IMR-90 (cell line): ENCODE measurements around the gene RLN3. TPM values are rescaled to one million over a fixed set of nuclear protein-coding genes. Genes with fewer than 3 reads are reported as not detected.

Source experiments
- ATAC-seq: fragments of 200-7000 bp; cut with Tn5 transposase; 2 replicates; pipeline ENCODE4 v1.9.1; 2020; ENCODE audit warnings: low read depth, mild to moderate bottlenecking, moderate library complexity
- BruUV-seq: library from RNA; stranded (reverse); fragments of 400-500 nt; replicated peaks from 2 replicates; lab custom pipeline; 2021; lab: Mats Ljungman, UMichigan
- CTCF ChIA-PET: fragments of 300-600 bp; formaldehyde crosslinking; extraction: SDS; loops from one replicate; lab custom pipeline; 2021; ENCODE audit warnings: antibody characterized with exemption; lab: Yijun Ruan, JAX
- POLR2A ChIA-PET: fragments of 300-600 bp; sonication (Branson Sonifier 250); formaldehyde crosslinking; loops from one replicate; lab custom pipeline; 2022; ENCODE audit warnings: antibody characterized with exemption; ENCODE audit not compliant: unreplicated experiment; lab: Charles Lee
- DNase-seq: peaks from one replicate; pipeline ENCODE4 v3.0.0; 2013
- H2AFZ ChIP-seq: replicated peaks from 2 replicates; pipeline ENCODE3; 2013; ENCODE audit warnings: low read length, mild to moderate bottlenecking; ENCODE audit not compliant: poor library complexity
- H2AK5ac ChIP-seq: 2 replicates; pipeline ENCODE4 v1.6.1; 2013; ENCODE audit warnings: low read depth, low read length, inconsistent platforms
- H2AK9ac ChIP-seq: replicated peaks from 2 replicates; pipeline ENCODE3; 2013; ENCODE audit warnings: mild to moderate bottlenecking, low read depth, low read length, moderate library complexity; ENCODE audit not compliant: poor library complexity
- H2BK120ac ChIP-seq: 2 replicates; pipeline ENCODE4 v1.6.1; 2013; ENCODE audit warnings: low read depth, low read length, inconsistent platforms
- H2BK15ac ChIP-seq: 3 replicates; pipeline ENCODE4 v1.6.1; 2013; ENCODE audit warnings: low read depth, low read length, inconsistent platforms
- H2BK20ac ChIP-seq: 2 replicates; pipeline ENCODE4 v1.6.1; 2013; ENCODE audit warnings: low read depth, mild to moderate bottlenecking, inconsistent platforms, low read length, moderate library complexity
- H2BK5ac ChIP-seq: 2 replicates; pipeline ENCODE4 v1.6.1; 2013; ENCODE audit warnings: mild to moderate bottlenecking, low read depth, low read length, inconsistent platforms; ENCODE audit not compliant: poor library complexity, severe bottlenecking
- H3K14ac ChIP-seq: replicated peaks from 2 replicates; pipeline ENCODE4 v1.6.1; 2013; ENCODE audit warnings: low read depth, low read length, inconsistent platforms
- H3K18ac ChIP-seq: 2 replicates; pipeline ENCODE4 v1.6.1; 2013; ENCODE audit warnings: low read depth, low read length, control low read depth
- H3K23ac ChIP-seq: 2 replicates; pipeline ENCODE4 v1.6.1; 2013; ENCODE audit warnings: low read depth, low read length, inconsistent platforms
- H3K27ac ChIP-seq: 2 replicates; pipeline ENCODE4 v1.5.1; 2013; ENCODE audit warnings: mild to moderate bottlenecking, control low read depth, low read length; ENCODE audit not compliant: insufficient read depth
- H3K27me3 ChIP-seq: 2 replicates; pipeline ENCODE4 v1.6.1; 2013; ENCODE audit warnings: low read length; ENCODE audit not compliant: control insufficient read depth, insufficient read depth
- H3K36me3 ChIP-seq: 2 replicates; pipeline ENCODE4 v1.6.1; 2013; ENCODE audit warnings: low read length, mixed read lengths; ENCODE audit not compliant: control insufficient read depth, insufficient read depth
- H3K4ac ChIP-seq: 2 replicates; pipeline ENCODE4 v1.6.1; 2013; ENCODE audit warnings: low read depth, low read length, inconsistent platforms
- H3K4me1 ChIP-seq: 2 replicates; pipeline ENCODE4 v1.6.1; 2013; ENCODE audit warnings: low read length, mixed read lengths; ENCODE audit not compliant: control insufficient read depth, insufficient read depth
- H3K4me2 ChIP-seq: 2 replicates; pipeline ENCODE4 v1.6.1; 2013; ENCODE audit warnings: low read depth, mild to moderate bottlenecking, control low read depth, low read length, moderate library complexity
- H3K4me3 ChIP-seq: 2 replicates; pipeline ENCODE4 v1.5.1; 2013; ENCODE audit warnings: low read depth, mild to moderate bottlenecking, control low read depth, low read length, moderate library complexity; ENCODE audit not compliant: insufficient read depth
- H3K56ac ChIP-seq: 2 replicates; pipeline ENCODE4 v1.6.1; 2013; ENCODE audit warnings: low read length, inconsistent platforms; ENCODE audit not compliant: insufficient read depth; ENCODE audit errors: extremely low read depth
- H3K79me1 ChIP-seq, 2 experiments: 2 replicates each; pipeline ENCODE4 v1.6.1; 2013; ENCODE audit warnings: low read length in 2 of 2, inconsistent platforms in 1 of 2, low read depth in 1 of 2
- H3K9ac ChIP-seq: 2 replicates; pipeline ENCODE4 v1.6.1; 2013; ENCODE audit warnings: low read depth, low read length, control low read depth
- H3K9me1 ChIP-seq: 2 replicates; pipeline ENCODE4 v1.6.1; 2013; ENCODE audit warnings: low read length, inconsistent platforms; ENCODE audit not compliant: insufficient read depth
- H3K9me3 ChIP-seq: 2 replicates; pipeline ENCODE4 v1.6.1; 2013; ENCODE audit warnings: low read length; ENCODE audit not compliant: control insufficient read depth, insufficient read depth
- H4K20me1 ChIP-seq: 2 replicates; pipeline ENCODE4 v1.6.1; 2013; ENCODE audit warnings: low read length, inconsistent platforms; ENCODE audit not compliant: insufficient read depth
- H4K5ac ChIP-seq: 2 replicates; pipeline ENCODE4 v1.6.1; 2013; ENCODE audit warnings: mild to moderate bottlenecking, low read depth, low read length, control low read depth
- H4K8ac ChIP-seq, 2 experiments: 2 replicates each; pipeline ENCODE4 v1.6.1; 2013; ENCODE audit warnings: low read depth in 2 of 2, low read length in 2 of 2, control low read depth in 1 of 2, inconsistent platforms in 1 of 2
- H4K91ac ChIP-seq: 2 replicates; pipeline ENCODE4 v1.6.1; 2013; ENCODE audit warnings: low read depth, low read length, inconsistent platforms; ENCODE audit not compliant: insufficient read depth
- BHLHE40 ChIP-seq: fragments of 150-350 bp; IDR thresholded peaks from 2 replicates; pipeline ENCODE4 v1.6.1; 2016; ENCODE audit warnings: mild to moderate bottlenecking, low read depth, low read length
- CEBPB ChIP-seq: IDR thresholded peaks from 2 replicates; pipeline ENCODE4 v1.6.1; 2012; ENCODE audit warnings: low read depth, low read length, improper control_type of control experiment
- CHD1 ChIP-seq: IDR thresholded peaks from 2 replicates; pipeline ENCODE4 v1.6.1; 2012; ENCODE audit warnings: low read depth, low read length, improper control_type of control experiment
- CTCF ChIP-seq: conservative IDR thresholded peaks from 2 replicates; pipeline ENCODE4 v1.5.1; 2012; ENCODE audit warnings: mild to moderate bottlenecking, low read depth, low read length, improper control_type of control experiment
- ELK1 ChIP-seq: fragments of 150-350 bp; IDR thresholded peaks from 2 replicates; pipeline ENCODE4 v1.6.1; 2016; ENCODE audit warnings: low read depth, mild to moderate bottlenecking, low read length, moderate library complexity, borderline replicate concordance
- FOS ChIP-seq: fragments of 150-350 bp; IDR thresholded peaks from 2 replicates; pipeline ENCODE4 v1.6.1; 2016; ENCODE audit warnings: low read depth, low read length
- MAFK ChIP-seq: IDR thresholded peaks from 2 replicates; pipeline ENCODE4 v1.6.1; 2012; ENCODE audit warnings: low read depth, low read length, improper control_type of control experiment
- MAZ ChIP-seq: IDR thresholded peaks from 2 replicates; pipeline ENCODE4 v1.6.1; 2012; ENCODE audit warnings: low read depth, mild to moderate bottlenecking, low read length, improper control_type of control experiment, moderate library complexity, borderline replicate concordance
- NFE2L2 ChIP-seq: fragments of 150-350 bp; IDR thresholded peaks from 2 replicates; pipeline ENCODE4 v1.6.1; 2016; ENCODE audit warnings: low read depth, mild to moderate bottlenecking, low read length
- POLR2A ChIP-seq: IDR thresholded peaks from 2 replicates; pipeline ENCODE4 v1.6.1; 2012; ENCODE audit warnings: mild to moderate bottlenecking, low read depth, low read length
- RFX5 ChIP-seq: IDR thresholded peaks from 2 replicates; pipeline ENCODE4 v1.8.0; 2012; ENCODE audit warnings: low read depth, mild to moderate bottlenecking, low read length, moderate library complexity
- SMC3 ChIP-seq: fragments of 150-350 bp; IDR thresholded peaks from 2 replicates; pipeline ENCODE4 v1.6.1; 2016; ENCODE audit warnings: low read depth, mild to moderate bottlenecking, antibody characterized with exemption, low read length, moderate library complexity
- USF2 ChIP-seq: fragments of 150-350 bp; IDR thresholded peaks from 2 replicates; pipeline ENCODE4 v1.6.1; 2017; ENCODE audit warnings: mild to moderate bottlenecking, antibody characterized with exemption, low read length, low read depth
- WGBS, 2 experiments: methylation state at CpG; one replicate each; pipeline versions ENCODE4 v1.1.5 to v1.1.7; 2013; ENCODE audit warnings: missing lambda C conversion rate in 2 of 2; ENCODE audit not compliant: insufficient read length in 1 of 2; ENCODE audit errors: extremely low coverage in 2 of 2; 5-methylcytosine and 5-hydroxymethylcytosine counted together
- dilution Hi-C: fragments of 300-500 bp; cut with HindIII; formaldehyde crosslinking; loops from one replicate; pipeline ENCODE4 v1.14.3; 2018; ENCODE audit warnings: low sequenced_read_pairs; ENCODE audit not compliant: unreplicated experiment
- in situ Hi-C: fragments of 300-500 bp; cut with MboI; formaldehyde crosslinking; loops from 3 replicates; pipeline ENCODE4 v1.14.3; 2019; ENCODE audit warnings: low sequenced_read_pairs, inconsistent platforms, mixed read lengths
- intact Hi-C: fragments of 100-400 bp; cut with micrococcal nuclease; formaldehyde crosslinking; loops from 2 replicates; pipeline ENCODE4 v1.10.0; 2022
- polyA plus RNA-seq, 3 experiments: library from polyadenylated mRNA; depleted of rRNA; stranded (reverse); fragments of >200 nt; gene quantifications; 2 replicates each; pipeline ENCODE4 v1.2.3, GENCODE V29; 2012; ENCODE audit warnings: low replicate concordance in 1 of 3
- total RNA-seq: library from RNA; depleted of rRNA; stranded (reverse); fragments of >200 nt; gene quantifications from 2 replicates; pipeline ENCODE4 v1.2.3, GENCODE V29; 2012

Gene RLN3
- total and polyA plus RNA-seq, 2 of the 4 experiments (the other 2 are of a cell fraction): not detected

- no peak overlapping the region for H2AK5ac ChIP-seq
- no peak overlapping the region for H2BK5ac ChIP-seq
- no peaks in the 10 kb centered on the region for H3K9me1 ChIP-seq
- TF ChIP-seq CHD1 (no peak), ELK1 (no peak), SMC3 (no peak), MAFK (no peak), NFE2L2 (no peak), FOS (no peak), CEBPB (no peak), USF2 (no peak), RFX5 (no peak), MAZ (no peak), BHLHE40 (no peak), POLR2A (no peak), CTCF (no peak)
- no peak overlapping the region for H3K56ac ChIP-seq
- H3K23ac ChIP-seq: no peak overlapping the region
- POLR2A ChIA-PET: no interaction called here
- H4K91ac ChIP-seq: no peak overlapping the region
- H3K9ac ChIP-seq: no peak overlapping the region
- H3K36me3 ChIP-seq: peaks cover 5% of the 10 kb centered on the region
- no peak overlapping the region for H4K5ac ChIP-seq
- H3K14ac ChIP-seq: no peak overlapping the region
- H3K4me2 ChIP-seq: no peak overlapping the region
- H2AK9ac ChIP-seq: no peak overlapping the region
- H4K20me1 ChIP-seq: peaks cover 5% of the 10 kb centered on the region; the same call in 1 of the 2 replicates
- H3K9me3 ChIP-seq: peaks cover 10% of the 10 kb centered on the region
- H2BK20ac ChIP-seq: no peak overlapping the region
- intact Hi-C loops: no loop called here
- ATAC-seq (no peak), DNase-seq (no peak)
- H3K27ac ChIP-seq: no peak overlapping the region
- H3K18ac ChIP-seq: no peak overlapping the region
- no peaks in the 10 kb centered on the region for H3K4me1 ChIP-seq
- no peak overlapping the region for H2BK120ac ChIP-seq
- CTCF ChIA-PET: no interaction called here
- peaks cover 19 to 59% of the 10 kb centered on the region in 2 experiments for H3K79me1 ChIP-seq
- BruUV-seq: no TSS peak
- H2BK15ac ChIP-seq: no peak overlapping the region
- in situ Hi-C loops: no loop called here
- no peak overlapping the region for H2AFZ ChIP-seq
- dilution Hi-C loops: no loop called here
- WGBS, 2 experiments: 100% methylated on average over 1 of the region's 1 CpG; no CpG with 5 or more reads in 1 of the 2 experiments
- no peak overlapping the region for H3K4ac ChIP-seq
- no peak overlapping the region for H3K4me3 ChIP-seq
- H4K8ac ChIP-seq: no peak overlapping the region
- H3K27me3 ChIP-seq: no peaks in the 10 kb centered on the region
Measured at GRCh38 chr19:13998426-13998825, 29.5 kb upstream of the RLN3 start.
